Activated naive CD4-positive, alpha-beta T cell treated with anti-CD3 and anti-CD28 coated beads, Interleukin-2, amount 10 ng/mL, durations not matched to agents 5 hours and 36 hours (primary cell): ENCODE data around the gene TOR4A. TPM values are rescaled to one million over a fixed set of nuclear protein-coding genes. Genes with fewer than 3 reads are reported as not detected.

Source experiments
- total RNA-seq, 2 experiments: library from RNA; stranded (reverse); gene quantifications; one replicate each; pipeline ENCODE4 v1.2.3, GENCODE V29; 2021

The TOR4A gene
- total RNA-seq = 1 to 10 TPM; 8.6 to 8.8 TPM

GRCh38 chr9:137277329-137278041 is at the start of gene TOR4A:
Gene TOR4A (plus strand): TSS chr9:137277726. CDS start chr9:137278690, 964 bp downstream.

GRCh38 chr9:137230705-137231371 is 46.7 kb upstream of the TOR4A start, which contains the start of gene SLC34A3:
Gene SLC34A3 (plus strand): TSS chr9:137230901. CDS start chr9:137231703, 802 bp downstream.

GRCh38 chr9:137240841-137241489 is 36.6 kb upstream of the TOR4A start, which contains the start of gene TUBB4B:
Gene TUBB4B (plus strand): TSS chr9:137241287. CDS start chr9:137241361, 74 bp downstream.

GRCh38 chr9:137251194-137251461 is 26.4 kb upstream of the TOR4A start, which contains the start of gene STPG3:
Gene STPG3 (plus strand): TSS chr9:137251286. CDS start chr9:137251287, 1 bp downstream.

DNA sequence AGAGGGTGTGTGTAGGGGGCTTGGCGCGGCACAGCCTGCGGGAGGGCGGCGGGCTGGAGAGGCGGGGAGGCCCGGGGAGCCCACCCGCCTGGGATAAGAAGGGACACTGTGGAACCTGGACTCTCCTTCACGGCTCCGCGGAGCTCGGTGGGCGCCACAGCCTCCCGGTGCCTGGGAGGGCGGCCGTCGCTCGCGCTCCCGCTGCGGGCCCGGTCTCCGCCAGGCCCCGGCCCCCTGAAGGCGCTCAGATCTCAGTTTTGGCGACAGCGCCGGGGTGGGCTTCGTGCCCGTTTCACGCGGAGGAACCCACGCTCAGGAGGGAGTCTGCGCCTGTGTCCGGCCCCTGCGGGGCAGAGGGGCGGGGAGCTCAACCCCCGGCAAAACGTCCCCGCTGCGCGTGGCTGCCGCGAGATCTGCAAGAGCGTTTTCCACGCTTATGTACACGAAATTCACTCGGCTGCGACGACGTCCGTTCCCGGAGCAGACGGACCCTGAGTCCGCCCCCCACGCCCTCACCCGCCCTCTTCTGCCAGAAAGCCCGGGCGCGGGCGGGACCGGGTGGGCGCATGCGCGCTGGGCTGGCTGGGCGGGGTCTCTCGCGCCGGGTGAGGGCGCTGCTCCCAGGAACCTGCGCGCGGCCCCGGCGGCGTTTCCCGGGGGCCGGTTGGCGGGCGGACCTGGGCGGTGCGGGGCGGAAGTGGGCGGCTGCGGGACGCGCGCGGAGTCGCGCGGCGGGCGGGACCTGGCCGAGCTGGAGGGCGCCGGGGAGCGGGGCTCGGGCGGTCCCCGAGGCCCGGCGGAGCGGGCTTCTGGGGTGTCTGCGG is 22.7 kb upstream of the TOR4A start, which contains the start of gene NELFB:
Gene NELFB, plus strand, starts transcription at position 704 of the 824 bp plus-strand sequence.

GRCh38 chr9:137302118-137302448 is 24.6 kb downstream of the TOR4A start, which contains the start of gene NRARP:
Gene NRARP (minus strand): TSS chr9:137302271. CDS start chr9:137301928, 343 bp downstream.

Other genes with a start within 250 kb of the TOR4A start
- gene ABCA2, start 249.5 kb upstream of the TOR4A start, total RNA-seq = 10 to 100 TPM; 41.1 to 42.6 TPM
- 1 to 10 TPM; 1.7 to 2.4 TPM for gene FUT7, start 245.6 kb upstream of the TOR4A start, total RNA-seq
- 10 to 100 TPM; 79.2 to 82.7 TPM for gene NPDC1, start 231.5 kb upstream of the TOR4A start, total RNA-seq
- gene ENTPD2, start 223.7 kb upstream of the TOR4A start, total RNA-seq = under 1 TPM; 0.25 to 0.36 TPM
- gene SAPCD2, start 207.2 kb upstream of the TOR4A start, total RNA-seq = 10 to 100 TPM; 24.5 to 25.2 TPM
- 10 to 100 TPM; 38.3 to 40.2 TPM for gene UAP1L1, start 200.2 kb upstream of the TOR4A start, total RNA-seq
- gene MAN1B1, start 190.7 kb upstream of the TOR4A start, total RNA-seq = 10 to 100 TPM; 56.7 to 57.8 TPM
- gene DPP7, start 163.0 kb upstream of the TOR4A start, total RNA-seq = 100 to 1,000 TPM; 276 to 289 TPM
- gene GRIN1, start 138.6 kb upstream of the TOR4A start, total RNA-seq = not detected
- gene LRRC26, start 107.7 kb upstream of the TOR4A start, total RNA-seq = not detected
- not detected for gene TMEM210, start 105.7 kb upstream of the TOR4A start, total RNA-seq
- 10 to 100 TPM; 62.9 to 65.5 TPM for gene ANAPC2, start 89.2 kb upstream of the TOR4A start, total RNA-seq
- gene SSNA1, start 89.0 kb upstream of the TOR4A start, total RNA-seq = 10 to 100 TPM; 67.9 to 68.4 TPM
- gene TPRN, start 77.0 kb upstream of the TOR4A start, total RNA-seq = 1 to 10 TPM; 9.2 to 9.7 TPM
- gene TMEM203, start 72.1 kb upstream of the TOR4A start, total RNA-seq = 10 to 100 TPM; 27.6 to 29.7 TPM
- gene NDOR1, start 72.0 kb upstream of the TOR4A start, total RNA-seq = 10 to 100 TPM; 25.2 to 30.8 TPM
- 1 to 10 TPM; 5.0 TPM for gene RNF208, start 55.5 kb upstream of the TOR4A start, total RNA-seq
- under 1 TPM; 0.36 to 0.40 TPM for gene CYSRT1, start 52.6 kb upstream of the TOR4A start, total RNA-seq
- not detected for gene RNF224, start 50.2 kb upstream of the TOR4A start, total RNA-seq
- gene SLC34A3, start 46.8 kb upstream of the TOR4A start, total RNA-seq = not detected
- gene TUBB4B, start 36.4 kb upstream of the TOR4A start, total RNA-seq = 100 to 1,000 TPM; 242 to 246 TPM
- not detected for gene STPG3, start 26.4 kb upstream of the TOR4A start, total RNA-seq
- 10 to 100 TPM; 52.9 to 54.9 TPM for gene NELFB, start 22.4 kb upstream of the TOR4A start, total RNA-seq
- 1 to 10 TPM in 1 of 2 experiments, under 1 TPM in 1; 0.86 to 1.1 TPM for gene NRARP, start 24.5 kb downstream of the TOR4A start, total RNA-seq
- 10 to 100 TPM; 20.4 to 21.4 TPM for gene EXD3, start 145.4 kb downstream of the TOR4A start, total RNA-seq
- gene NOXA1, start 145.7 kb downstream of the TOR4A start, total RNA-seq = 1 to 10 TPM; 1.0 to 1.2 TPM
- gene ENTPD8, start 163.6 kb downstream of the TOR4A start, total RNA-seq = not detected
- gene NSMF, start 181.6 kb downstream of the TOR4A start, total RNA-seq = 10 to 100 TPM; 55.7 to 62.2 TPM